ENCODE data around the gene SLC9A8.

The SLC9A8 gene

GRCh38 chr20:49909499-49910339, 97.1 kb downstream of the SLC9A8 start:
- in situ Hi-C loops (cut with MboI; ENCODE audit: low sequenced_read_pairs) = no loop called here

GRCh38 chr20:49910340-49910706, 97.7 kb downstream of the SLC9A8 start:
- in situ Hi-C loops (cut with MboI; ENCODE audit: low sequenced_read_pairs) = no loop called here

GRCh38 chr20:49913399-49914047, 100.9 kb downstream of the SLC9A8 start:
- in situ Hi-C loops (cut with MboI; ENCODE audit: low sequenced_read_pairs) = no loop called here

- in situ Hi-C loops (cut with MboI; ENCODE audit: low sequenced_read_pairs) = no loop called here
Measured at GRCh38 chr20:49914310-49915117, 101.9 kb downstream of the SLC9A8 start.

- in situ Hi-C loops (cut with MboI; ENCODE audit: low sequenced_read_pairs) = no loop called here
Measured at GRCh38 chr20:49915118-49915379, 102.4 kb downstream of the SLC9A8 start.

- in situ Hi-C loops (cut with MboI; ENCODE audit: low sequenced_read_pairs) = no loop called here
Measured at GRCh38 chr20:49915380-49916145, 102.9 kb downstream of the SLC9A8 start, which contains the start of gene SPATA2. Gene SPATA2 (minus strand): TSS chr20:49915529. CDS start chr20:49908490, 7,039 bp downstream.

- in situ Hi-C loops (cut with MboI; ENCODE audit: low sequenced_read_pairs) = no loop called here
Measured at GRCh38 chr20:49916146-49917002, 103.7 kb downstream of the SLC9A8 start.

GRCh38 chr20:49918446-49918845, 105.8 kb downstream of the SLC9A8 start:
- in situ Hi-C loops (cut with MboI; ENCODE audit: low sequenced_read_pairs) = no loop called here

GRCh38 chr20:49919009-49919408, 106.4 kb downstream of the SLC9A8 start:
- in situ Hi-C loops (cut with MboI; ENCODE audit: low sequenced_read_pairs) = no loop called here

- in situ Hi-C loops (cut with MboI; ENCODE audit: low sequenced_read_pairs) = no loop called here
Measured at GRCh38 chr20:49919461-49919860, 106.8 kb downstream of the SLC9A8 start.

GRCh38 chr20:49924247-49924646, 111.6 kb downstream of the SLC9A8 start:
- in situ Hi-C loops (cut with MboI; ENCODE audit: low sequenced_read_pairs) = no loop called here

GRCh38 chr20:49925901-49926454, 113.3 kb downstream of the SLC9A8 start:
- in situ Hi-C loops (cut with MboI; ENCODE audit: low sequenced_read_pairs) = no loop called here

GRCh38 chr20:49928411-49929141, 115.9 kb downstream of the SLC9A8 start:
- in situ Hi-C loops (cut with MboI; ENCODE audit: low sequenced_read_pairs) = no loop called here

- in situ Hi-C loops (cut with MboI; ENCODE audit: low sequenced_read_pairs) = no loop called here
Measured at GRCh38 chr20:49929142-49929494, 116.5 kb downstream of the SLC9A8 start.

GRCh38 chr20:49935746-49936152, 123.1 kb downstream of the SLC9A8 start:
- in situ Hi-C loops (cut with MboI; ENCODE audit: low sequenced_read_pairs) = no loop called here

- in situ Hi-C loops (cut with MboI; ENCODE audit: low sequenced_read_pairs) = no loop called here
Measured at GRCh38 chr20:49936153-49937026, 123.8 kb downstream of the SLC9A8 start, which contains the start of gene RNF114. Gene RNF114 (plus strand): TSS chr20:49936397. CDS start chr20:49936413, 16 bp downstream.

GRCh38 chr20:49937027-49937929, 124.7 kb downstream of the SLC9A8 start:
- in situ Hi-C loops (cut with MboI; ENCODE audit: low sequenced_read_pairs) = no loop called here
